Activated T-cell treated with anti-CD3 and anti-CD28 coated beads for 1 hour (primary cell): ENCODE results near the gene THEM5.

Source experiments
- DNase-seq: peaks from one replicate; pipeline ENCODE4 v3.0.0-alpha.2; 2020; ENCODE audit warnings: low read depth

The THEM5 gene

DNA sequence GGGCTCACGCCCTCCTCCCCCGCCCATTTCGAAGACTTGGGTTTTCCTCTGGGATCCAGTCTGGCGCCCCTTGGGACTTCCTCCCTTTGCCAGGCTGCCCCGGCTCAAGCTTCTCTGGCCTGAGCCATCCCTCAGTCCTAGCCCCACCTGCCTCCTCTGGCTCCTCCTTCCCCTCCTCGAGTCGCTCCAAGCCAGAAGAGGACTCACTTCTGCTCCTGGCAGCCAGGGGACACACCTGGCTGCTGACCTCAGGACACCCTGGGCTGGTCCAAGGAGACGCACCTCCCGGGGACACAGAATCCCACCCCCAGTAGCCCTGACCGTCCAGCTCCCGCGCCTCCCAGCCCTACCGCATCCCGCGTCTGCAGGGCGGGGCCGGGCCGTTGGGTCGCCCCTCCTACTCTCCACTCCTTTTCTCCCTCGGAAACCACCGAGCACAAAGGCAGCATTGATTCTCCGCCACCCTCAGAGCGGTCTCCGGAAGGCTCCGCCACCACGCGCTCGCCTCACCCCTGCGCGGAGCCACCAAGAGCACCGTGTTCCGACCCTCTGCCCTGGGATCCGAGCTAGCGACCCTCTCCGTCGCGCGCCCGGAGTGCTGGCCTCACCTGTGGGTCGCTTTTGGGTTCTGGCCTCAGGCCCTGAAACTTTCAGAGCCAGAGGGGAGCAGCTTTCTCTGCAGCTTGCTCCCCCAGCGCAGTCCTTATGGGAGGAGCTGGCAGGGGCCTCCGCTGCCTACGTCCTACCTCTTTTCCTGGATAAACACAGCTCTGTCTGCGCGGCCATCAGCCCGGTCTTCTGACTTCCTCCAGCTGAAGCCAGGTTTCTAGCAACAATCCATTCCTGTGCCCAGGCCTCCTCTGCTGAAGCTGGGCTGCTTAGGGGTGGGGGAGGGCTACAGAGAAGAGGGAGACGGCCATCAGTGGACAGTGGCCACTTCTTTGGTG, 13.8 kb downstream of the THEM5 start, which contains the start of gene C2CD4D:
Gene C2CD4D, minus strand, starts transcription at position 364 of the 947 bp plus-strand sequence. CDS start 831 bp downstream, outside the sequence.
- DNase-seq: peak; percentile 48

DNA sequence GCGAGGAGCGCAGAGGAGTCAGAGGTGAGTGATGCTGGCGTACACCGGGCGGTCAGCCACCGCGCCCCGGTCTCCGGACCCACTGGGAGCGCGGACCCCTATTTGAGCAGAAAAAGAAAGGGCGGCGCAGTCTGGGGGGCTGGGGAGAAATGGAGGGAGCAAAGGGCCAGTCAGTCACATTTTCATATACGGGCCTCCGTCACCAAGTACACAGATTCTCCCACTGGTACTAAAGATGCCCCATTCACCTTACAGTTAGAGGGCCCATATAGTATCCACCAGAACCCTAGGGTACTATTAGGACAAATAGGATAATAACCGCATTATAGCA, 14.5 kb downstream of the THEM5 start:
- no peak for DNase-seq

DNA sequence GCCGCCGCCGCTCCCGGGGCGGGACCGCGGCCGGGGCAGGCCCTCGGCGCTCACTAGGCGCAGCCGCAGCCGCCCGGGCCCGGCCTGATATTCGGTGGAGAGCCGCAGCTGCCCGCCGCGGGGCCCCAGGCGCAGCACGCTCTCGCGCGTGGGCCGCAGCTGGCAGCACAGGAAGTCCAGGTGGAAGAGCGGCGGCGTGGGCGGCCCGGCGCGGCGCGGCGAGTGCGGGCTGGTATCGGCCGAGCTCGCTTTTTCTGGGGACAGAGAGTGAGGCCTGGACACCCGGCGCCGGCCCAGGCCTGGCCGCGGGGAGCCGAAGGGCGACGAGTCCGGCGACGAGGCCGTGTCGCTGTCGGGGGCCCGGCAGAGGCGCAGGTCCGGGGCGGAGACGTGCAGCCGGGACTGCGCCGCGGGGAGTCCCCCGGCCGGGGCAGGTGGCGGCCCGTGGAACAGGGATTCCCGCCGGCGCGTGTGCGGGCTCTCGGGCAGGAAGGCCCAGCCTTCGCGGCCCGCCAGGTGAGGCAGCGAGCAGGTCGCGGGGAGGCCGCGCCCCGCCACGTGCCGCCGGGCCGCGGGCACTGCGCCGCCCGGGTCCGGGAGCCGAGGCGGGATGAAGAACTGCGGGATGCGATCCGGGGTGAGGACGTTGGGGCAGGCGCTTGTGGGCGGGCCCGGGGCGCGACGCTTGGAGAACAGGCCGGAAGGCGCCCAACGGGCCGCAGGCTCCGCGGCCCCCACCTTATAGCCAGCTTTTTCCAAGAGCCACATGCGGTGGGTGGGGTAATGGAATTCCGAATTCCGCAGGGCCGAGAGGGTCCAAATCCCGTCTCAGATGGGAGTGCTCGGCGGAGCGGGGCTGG, 15.1 kb downstream of the THEM5 start:
- peak; percentile 29 for DNase-seq

DNA sequence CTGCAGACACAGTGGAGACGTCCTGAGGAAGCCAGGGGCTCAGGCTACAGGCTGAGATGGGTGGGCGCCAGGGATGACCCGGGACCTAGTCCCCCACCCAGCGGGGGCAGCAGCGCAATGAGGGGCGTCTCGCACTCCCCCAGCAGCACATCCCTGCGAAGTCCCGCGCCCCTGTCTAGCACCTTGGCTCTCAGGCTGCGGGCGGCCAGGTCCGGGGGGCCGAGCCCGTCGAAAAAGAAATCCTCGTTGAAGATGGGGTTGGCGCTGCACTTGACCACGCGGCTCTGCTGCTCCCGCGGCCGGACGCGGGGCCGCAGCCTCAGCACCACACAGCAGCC, 15.7 kb downstream of the THEM5 start:
- no peak for DNase-seq

DNA sequence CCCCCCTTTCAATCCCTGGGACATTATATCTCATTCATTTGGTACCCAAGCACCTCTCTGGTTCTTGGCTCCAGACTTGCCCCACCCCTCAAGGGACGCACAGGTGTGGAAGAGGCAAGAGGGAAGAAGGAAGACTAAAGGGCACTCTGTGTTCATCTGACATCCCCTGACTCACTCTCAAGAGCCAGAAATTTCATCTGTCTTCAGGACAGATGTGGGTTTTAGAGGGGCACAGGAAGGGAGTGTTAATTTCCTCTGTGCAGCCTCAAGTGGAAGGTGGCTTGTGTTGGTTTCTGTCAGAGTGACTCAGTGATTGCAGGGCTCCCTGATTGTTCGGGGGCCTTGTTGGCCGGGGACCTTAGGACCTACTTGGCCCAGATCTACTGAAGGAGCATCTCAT, 16.3 kb downstream of the THEM5 start:
- DNase-seq: no peak

DNA sequence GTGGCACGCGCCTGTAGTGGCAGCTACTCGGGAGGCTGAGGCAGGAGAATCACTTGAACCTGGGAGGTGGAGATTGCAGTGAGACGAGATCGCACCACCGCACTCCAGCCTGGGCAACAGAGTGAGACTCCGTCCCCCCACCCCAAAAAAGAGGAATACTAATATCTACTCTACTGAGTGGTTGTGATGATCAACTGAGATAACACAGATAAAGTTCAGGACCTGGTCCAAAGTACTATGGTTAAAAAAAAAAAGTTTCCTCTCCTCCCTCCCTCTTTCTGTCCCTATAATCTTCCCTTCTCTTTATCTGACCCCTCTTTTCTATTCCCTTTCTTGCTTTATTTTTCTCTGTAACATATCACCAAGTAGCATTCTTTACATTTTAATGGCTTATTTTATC, 17.9 kb downstream of the THEM5 start:
- no peak for DNase-seq

DNA sequence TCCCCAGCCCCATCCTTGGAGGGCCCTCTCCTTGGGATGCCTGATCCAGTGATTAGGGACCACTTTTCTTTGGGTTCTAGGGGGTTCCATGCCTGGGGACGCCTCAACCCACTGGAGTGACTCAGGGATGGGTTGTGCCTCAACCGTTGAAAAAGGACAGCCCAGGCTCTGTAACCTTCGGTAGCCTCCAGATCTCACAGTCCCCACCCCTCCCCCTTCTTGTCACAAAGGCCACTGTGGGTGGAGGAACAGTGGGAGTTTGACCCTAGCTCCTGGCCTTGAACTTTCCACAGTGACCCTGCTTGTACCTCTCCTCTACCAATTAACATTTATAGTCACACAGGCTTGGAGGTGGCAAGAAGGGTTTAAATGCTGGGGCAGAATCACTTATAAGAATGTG, 19.3 kb downstream of the THEM5 start:
- DNase-seq: no peak

DNA sequence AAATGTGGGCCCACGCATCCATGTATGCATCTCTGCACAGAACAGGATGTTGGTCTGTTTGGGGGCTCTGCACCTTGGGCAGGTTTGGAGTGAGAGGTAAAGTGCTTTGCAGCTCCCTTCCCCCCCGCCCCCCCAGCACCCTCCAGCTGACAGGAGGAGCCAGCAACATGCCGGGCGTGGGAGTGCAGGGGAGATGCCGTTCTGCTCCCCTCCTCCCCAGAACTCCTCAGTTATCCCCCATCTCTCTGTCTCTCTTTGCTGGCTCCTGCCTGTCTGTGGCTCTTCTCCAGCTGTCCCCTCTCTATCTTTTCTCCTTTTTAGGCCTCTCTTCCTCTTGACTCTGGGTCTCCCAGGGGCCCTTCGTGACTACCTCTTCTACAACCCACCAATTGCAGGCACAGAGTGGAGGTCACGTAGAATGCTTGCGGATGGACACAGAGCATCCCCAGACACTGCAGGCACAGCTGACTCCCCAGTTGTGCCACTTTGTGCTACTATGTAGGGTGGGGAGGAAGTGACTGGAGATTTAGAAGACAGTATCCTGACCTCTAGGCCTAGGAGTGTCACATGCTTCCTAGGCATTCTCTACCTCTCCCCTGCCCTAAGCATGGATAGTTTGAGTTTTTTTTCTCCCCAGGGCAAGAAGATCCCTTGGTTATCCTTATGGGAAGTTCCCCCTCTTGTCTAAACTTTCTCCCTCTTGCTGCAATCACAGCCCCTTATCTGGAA, 20.2 kb downstream of the THEM5 start:
- no peak for DNase-seq

DNA sequence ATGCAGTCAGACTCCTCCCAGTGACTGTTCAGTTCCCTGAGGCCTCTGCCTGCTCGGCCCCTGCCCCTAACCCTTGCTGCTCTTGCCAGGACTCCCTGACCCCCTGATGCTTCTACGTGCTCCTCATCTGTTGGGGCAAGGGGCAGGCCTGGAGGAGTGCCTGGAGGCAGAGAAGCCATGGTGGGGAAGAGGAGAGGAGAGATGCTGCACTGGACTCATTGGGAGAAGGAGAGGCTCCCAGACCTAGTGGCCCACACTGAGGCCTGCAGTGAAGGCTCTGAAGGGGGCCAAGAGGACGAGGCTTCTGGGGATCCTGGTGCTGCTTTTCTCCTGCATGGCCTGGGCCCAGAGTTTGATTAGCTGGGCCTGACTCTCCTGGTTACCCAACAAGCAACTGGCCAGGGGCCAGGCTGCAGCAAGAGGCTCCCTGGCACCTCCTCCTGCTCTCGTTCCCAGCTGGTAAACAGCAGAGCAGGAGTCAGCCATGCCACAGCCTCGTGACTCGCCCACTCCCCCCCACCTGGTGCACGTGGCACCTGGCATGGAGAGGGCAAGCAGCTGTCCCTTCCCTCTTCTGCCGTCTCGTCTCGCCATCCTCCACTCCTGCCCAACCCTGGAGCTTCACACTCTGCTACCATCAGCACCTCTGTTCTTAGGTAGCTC, 21.1 kb downstream of the THEM5 start:
- DNase-seq: no peak

DNA sequence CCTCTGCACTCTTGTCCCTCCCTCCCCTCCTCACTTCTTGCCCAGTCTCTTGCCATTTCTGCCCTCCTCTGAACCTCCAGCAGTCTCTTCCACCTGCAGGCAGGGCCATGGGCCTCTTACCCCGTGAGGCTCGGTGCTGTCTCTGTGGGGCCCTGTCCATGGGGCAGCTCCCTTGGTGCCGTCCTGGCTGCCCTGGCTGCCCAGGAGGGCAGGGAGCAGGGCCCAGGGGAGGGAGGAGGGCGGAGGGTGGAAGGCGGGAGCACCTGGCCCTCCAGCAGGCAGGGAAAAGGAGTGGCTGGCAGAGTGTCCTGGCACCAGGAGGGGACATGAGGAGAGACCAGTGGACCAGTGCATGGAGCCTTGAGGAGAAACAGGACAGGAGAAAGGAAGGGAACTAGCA, 21.9 kb downstream of the THEM5 start, which contains the start of gene RORC:
Gene RORC, minus strand, starts transcription at position 198 of the 400 bp plus-strand sequence. Its CDS starts 38 bp downstream, at position 160.
- DNase-seq: no peak

DNA sequence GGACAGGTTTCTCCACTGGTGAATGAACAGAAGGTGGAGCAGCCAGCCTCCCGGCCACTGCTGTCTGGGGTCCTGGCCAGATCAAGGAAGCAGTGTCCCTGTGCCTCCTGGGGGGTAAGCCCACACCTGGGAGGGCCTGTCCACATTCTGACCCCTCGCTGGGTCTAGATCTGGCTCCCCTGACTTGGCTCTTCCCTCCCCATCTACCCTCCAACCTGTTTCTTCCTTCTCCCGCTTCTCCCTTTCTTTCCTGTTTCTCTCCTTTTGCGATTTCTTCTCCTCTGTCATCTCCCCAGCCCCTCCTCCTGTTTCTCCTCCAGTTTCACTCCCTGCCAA, 22.3 kb downstream of the THEM5 start:
- DNase-seq: no peak

DNA sequence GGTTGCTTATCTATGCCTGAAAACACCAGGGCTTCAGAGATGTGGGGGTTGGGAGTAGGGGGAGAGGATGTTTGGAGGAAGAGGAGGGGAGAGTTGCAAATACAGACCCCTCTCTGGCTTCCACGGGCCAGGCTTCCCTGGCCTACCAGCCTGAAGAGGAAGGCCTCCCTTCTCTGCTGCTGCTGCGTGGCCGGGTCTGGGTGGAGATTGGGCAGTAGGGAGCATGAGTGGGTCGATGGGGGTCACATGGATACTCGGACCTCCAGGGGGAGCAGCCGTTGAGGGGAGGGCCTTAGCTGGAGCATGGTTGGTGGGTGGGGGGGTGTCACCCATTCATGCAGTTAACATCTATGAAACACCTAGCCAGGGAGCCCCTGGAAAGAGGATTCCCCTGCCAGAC, 23.5 kb downstream of the THEM5 start:
- DNase-seq: no peak

DNA sequence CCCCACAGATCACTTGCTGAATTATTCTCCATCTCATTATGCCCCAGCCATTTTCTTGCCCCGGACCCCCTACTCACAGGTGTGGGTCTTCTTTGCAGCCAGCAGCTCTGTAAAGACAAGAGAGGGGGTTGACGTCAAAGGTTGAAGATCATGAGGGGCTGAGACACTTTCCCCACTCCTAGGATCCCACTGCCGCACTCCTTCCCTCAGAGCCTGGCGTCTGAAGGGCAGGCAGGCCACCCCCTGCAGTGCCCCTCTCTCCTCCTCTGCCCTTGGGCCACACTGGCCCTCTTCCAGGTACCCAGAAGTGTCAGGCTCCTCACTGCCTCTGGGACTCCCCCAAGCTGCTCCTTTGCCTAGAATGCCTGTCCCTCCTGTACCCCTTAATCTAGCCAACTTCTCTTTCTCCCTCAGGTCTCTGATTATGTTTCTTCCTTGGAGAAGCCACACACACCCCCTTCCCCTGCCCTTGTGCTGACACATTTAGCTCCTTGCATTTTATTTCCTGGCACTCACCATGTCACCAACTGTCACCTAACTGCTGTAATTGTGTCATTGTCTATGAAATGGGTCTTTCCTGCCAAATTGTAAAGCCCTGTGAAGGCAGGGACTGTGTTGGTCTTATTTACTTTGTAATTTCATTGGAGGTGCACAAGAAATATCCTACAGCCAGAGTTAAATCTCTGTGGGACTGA, 24.0 kb downstream of the THEM5 start:
- DNase-seq: no peak

DNA sequence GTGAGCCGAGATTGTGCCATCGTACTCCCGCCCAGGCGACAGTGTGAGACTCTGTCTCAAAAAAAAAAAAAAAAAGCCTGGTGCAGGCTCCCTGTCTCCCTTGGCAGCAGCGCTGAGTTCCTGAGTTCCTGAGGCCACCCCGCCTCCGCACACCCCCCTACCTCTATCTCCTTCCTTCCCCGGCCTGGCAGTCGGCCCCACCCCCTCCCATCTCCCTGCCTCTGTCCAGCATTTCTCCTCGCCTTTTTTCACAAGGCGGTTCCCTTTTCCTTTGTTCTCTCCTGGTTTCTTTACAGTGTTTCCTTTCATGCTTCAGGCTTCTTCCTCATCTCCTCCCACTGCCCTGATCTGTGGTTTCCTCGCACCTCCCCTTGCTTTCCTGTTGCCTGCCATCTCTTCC, 24.6 kb downstream of the THEM5 start:
- no peak for DNase-seq

DNA sequence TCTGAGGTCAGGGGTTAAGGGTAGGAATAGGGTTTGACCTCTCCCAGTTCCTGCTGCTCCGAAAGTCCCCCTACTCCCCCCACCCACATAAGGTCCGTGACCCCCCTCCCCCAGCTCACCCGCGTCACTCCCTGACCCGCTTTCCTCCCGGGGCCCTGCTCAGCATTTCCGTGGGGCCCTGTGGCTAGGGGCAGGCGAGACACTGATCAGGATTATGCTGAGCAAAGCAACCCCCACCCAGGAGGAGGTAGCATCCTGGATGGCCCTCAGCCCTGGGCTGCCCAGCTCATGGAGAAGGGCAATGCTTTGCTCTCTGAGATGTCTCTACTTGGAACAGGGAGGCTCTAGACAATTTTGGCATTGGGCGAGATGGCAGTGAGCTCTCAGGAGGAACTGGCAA, 25.7 kb downstream of the THEM5 start:
- no peak for DNase-seq

DNA sequence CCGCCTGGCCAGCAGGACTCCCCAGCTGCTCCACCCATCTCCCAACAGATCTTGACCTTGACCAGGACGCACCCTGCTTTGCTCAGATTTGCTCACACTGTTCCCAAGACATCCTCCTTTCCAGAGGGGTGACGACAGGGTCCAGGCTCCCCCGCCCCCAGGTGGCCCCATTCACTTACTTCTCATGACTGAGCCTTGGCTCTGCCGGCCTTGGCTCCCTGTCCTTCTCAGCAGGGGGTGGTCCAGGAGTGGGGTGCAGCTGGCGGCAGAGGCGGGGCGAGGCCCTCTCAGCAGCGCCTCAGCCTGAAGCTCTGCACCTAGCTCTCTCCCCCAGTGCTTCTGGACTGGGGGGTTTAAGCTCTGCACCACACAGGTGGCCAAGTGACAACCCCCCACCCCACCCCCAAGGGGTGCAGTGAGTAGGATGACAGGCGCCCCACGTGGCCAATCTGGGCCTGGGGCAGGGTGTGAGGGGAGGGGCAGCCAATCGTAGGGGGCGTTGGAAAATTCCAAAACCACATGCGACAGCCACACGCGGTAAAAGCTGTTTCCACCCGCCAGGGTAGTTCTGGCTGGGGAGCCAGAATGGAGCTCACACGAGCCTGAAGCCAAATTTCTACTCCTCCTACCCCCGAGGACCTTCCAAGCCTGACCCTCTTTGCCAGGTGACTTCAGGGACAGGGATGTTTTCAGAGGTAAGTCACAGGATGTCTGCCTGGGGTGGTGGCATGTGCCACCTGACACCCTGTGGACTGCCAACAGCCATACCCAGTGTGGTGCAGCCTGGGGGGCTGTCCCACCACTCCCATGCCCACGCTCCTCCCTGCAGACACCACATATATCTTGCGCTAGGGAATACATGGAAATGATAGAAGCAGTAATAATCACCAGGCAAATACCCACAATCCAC, 27.5 kb downstream of the THEM5 start:
- DNase-seq: no peak

DNA sequence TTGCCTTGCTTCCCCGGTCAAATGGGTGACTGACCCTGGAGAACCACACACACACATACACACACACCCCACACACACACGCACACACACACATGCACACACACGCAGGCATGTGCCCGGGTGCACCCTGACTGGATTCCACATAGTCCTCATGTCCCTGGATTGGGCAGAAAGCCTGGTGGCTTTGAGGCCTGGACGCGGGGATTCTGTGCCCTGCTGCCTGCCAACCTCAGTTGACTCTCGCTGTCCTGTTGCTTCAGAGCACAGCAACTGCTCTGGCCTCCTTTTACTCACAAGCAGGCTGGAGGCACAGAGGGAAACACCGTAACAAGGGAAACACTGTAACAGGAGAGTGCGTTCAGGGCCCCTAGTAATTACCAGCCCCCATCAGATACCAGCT, 28.3 kb downstream of the THEM5 start:
- DNase-seq: no peak

DNA sequence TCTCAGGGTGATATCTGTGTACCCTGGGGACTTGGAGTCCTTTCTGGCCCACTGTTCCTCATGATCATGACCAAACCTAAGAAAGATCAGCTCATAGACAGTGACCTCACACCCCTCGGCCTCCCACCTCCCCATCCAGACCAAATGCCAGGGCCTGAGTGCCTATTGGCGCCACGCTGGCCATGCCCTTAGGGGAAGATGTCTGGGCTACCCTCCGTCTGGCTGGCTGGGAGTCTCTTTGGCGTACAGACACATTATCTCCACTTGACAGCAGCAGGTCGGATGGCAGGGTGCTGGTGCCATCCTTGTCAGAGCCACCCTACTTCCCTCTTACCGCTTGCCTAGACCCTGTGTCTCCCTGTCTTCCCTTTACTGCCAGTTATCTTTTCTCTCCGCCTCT, 30.3 kb downstream of the THEM5 start:
- no peak for DNase-seq

DNA sequence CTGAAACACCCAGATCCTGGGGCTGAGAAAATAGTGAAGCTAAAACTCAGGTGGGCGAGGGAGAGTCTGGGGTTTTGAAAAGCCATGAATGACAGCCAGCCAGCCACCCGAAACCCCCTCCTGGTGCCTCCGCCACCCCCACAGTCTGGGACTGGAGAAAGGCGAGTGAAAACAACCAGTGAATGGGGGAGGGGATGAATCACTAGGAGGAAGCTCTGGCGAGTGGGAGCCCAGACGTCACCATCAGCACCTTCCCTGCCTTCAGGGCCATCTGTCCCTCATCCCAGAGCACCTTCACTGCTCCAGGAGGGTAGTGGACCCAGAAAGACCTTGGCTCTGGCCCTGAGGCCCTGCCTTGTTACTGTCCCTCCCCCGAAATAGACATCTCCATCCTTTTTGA, 31.1 kb downstream of the THEM5 start:
- no peak for DNase-seq

DNA sequence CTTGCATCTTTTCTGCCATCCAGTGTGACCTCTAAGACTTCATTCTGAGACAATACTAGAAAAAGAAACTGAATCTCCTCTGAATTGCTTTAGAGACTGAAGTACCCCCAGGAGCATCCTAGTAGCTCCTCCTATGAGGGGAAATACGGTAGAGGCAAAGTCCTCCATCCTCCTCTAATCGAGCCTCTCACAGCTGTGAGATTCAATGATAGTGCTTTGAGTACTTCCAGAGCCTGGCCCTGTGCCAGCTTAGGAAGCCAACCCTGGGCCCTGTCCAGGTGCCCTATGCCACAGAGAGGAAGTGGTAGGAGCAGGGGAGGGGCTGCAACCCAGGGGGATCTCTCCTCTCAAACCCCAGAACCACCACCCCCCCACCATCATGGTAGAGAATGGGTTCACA, 32.6 kb downstream of the THEM5 start:
- DNase-seq: no peak
